ENCODE measurements around the gene PRR12.

The PRR12 gene

GRCh38 chr19:49560358-49560900 is 30.6 kb upstream of the PRR12 start:
- no peak for DNase-seq (ENCODE audit: low read depth in 2 of 2)

GRCh38 chr19:49564616-49565045 is 26.4 kb upstream of the PRR12 start:
- DNase-seq (ENCODE audit: low read depth in 2 of 2) = no peak

- DNase-seq (ENCODE audit: low read depth in 2 of 2) = no peak
Observed at GRCh38 chr19:49565261-49565660, 25.7 kb upstream of the PRR12 start.

- DNase-seq (ENCODE audit: low read depth in 2 of 2) = no peak
Observed at GRCh38 chr19:49566302-49566701, 24.7 kb upstream of the PRR12 start.

GRCh38 chr19:49567861-49568441 is 23.0 kb upstream of the PRR12 start:
- no peak for DNase-seq (ENCODE audit: low read depth in 2 of 2)

GRCh38 chr19:49570138-49570856 is 20.7 kb upstream of the PRR12 start:
- no peak for DNase-seq (ENCODE audit: low read depth in 2 of 2)

- no peak for DNase-seq (ENCODE audit: low read depth in 2 of 2)
Observed at GRCh38 chr19:49570997-49571676, 19.8 kb upstream of the PRR12 start.

- DNase-seq (ENCODE audit: low read depth in 2 of 2) = no peak
Observed at GRCh38 chr19:49573009-49573408, 18.0 kb upstream of the PRR12 start.

GRCh38 chr19:49573425-49573824 is 17.6 kb upstream of the PRR12 start:
- no peak for DNase-seq (ENCODE audit: low read depth in 2 of 2)

- no peak for DNase-seq (ENCODE audit: low read depth in 2 of 2)
Observed at GRCh38 chr19:49574206-49574755, 16.7 kb upstream of the PRR12 start.

GRCh38 chr19:49579193-49579592 is 11.8 kb upstream of the PRR12 start:
- DNase-seq (ENCODE audit: low read depth in 2 of 2) = no peak

- no peak for DNase-seq (ENCODE audit: low read depth in 2 of 2)
Observed at GRCh38 chr19:49579947-49580263, 11.1 kb upstream of the PRR12 start.

GRCh38 chr19:49580264-49581006 is 10.5 kb upstream of the PRR12 start, which contains the start of gene NOSIP:
Gene NOSIP, minus strand, starts transcription at chr19:49580556. Its CDS starts 19,865 bp downstream, at chr19:49560691.
- DNase-seq (ENCODE audit: low read depth in 2 of 2) = peak; percentile 90 to 93

GRCh38 chr19:49581007-49581508 is 9.9 kb upstream of the PRR12 start, which contains the start of gene PRRG2:
Gene PRRG2, plus strand, starts transcription at chr19:49581316. Its CDS starts 1,904 bp downstream, at chr19:49583220.
- no peak for DNase-seq (ENCODE audit: low read depth in 2 of 2)

- no peak for DNase-seq (ENCODE audit: low read depth in 2 of 2)
Observed at GRCh38 chr19:49583239-49583638, 7.7 kb upstream of the PRR12 start.

GRCh38 chr19:49585023-49585422 is 6.0 kb upstream of the PRR12 start:
- DNase-seq (ENCODE audit: low read depth in 2 of 2) = no peak

- DNase-seq (ENCODE audit: low read depth in 2 of 2) = no peak
Observed at GRCh38 chr19:49587227-49587626, 3.8 kb upstream of the PRR12 start.

GRCh38 chr19:49588365-49589122 is 2.4 kb upstream of the PRR12 start:
- DNase-seq (ENCODE audit: low read depth in 2 of 2) = no peak

- no peak for DNase-seq (ENCODE audit: low read depth in 2 of 2)
Observed at GRCh38 chr19:49589502-49589905, 1.5 kb upstream of the PRR12 start.

- peak; percentile 83 to 88 for DNase-seq (ENCODE audit: low read depth in 2 of 2)
Observed at GRCh38 chr19:49590071-49590970, 661 bp upstream of the PRR12 start.

Data from stimulated activated CD8-positive, alpha-beta memory T cell treated with anti-CD3 and anti-CD28 coated beads, Interleukin-7, amount 100 ng/mL, for 1 hour (primary cell).